BJ (cell line): Measurements from ENCODE around the gene ISOC2. TPM values are rescaled to one million over a fixed set of nuclear protein-coding genes. Genes with fewer than 3 reads are reported as not detected.
"Not testable (repeated sequence)": the region's sequence is repeated elsewhere in the genome, so short reads cannot be mapped to it uniquely, and the experiment has no call there.

Experiments used
- CTCF ChIA-PET: fragments of 350-600 bp; formaldehyde crosslinking; extraction: SDS; loops from one replicate; lab custom pipeline; 2021; ENCODE audit warnings: antibody characterized with exemption, inconsistent platforms; lab: Yijun Ruan, JAX
- POLR2A ChIA-PET: fragments of 300-600 bp; sonication (Branson Sonifier 250); formaldehyde crosslinking; extraction: SDS; loops from one replicate; lab custom pipeline; 2021; ENCODE audit warnings: antibody characterized with exemption; lab: Charles Lee
- DNase-seq: peaks from one replicate; pipeline ENCODE4 v3.0.0-alpha.2; 2011; ENCODE audit warnings: low read depth
- H3K27me3 ChIP-seq: 2 replicates; pipeline ENCODE4 v1.6.0; 2011; ENCODE audit warnings: low read length; ENCODE audit not compliant: control insufficient read depth, insufficient read depth
- H3K36me3 ChIP-seq: 2 replicates; pipeline ENCODE4 v1.5.1; 2011; ENCODE audit warnings: low read length; ENCODE audit not compliant: control insufficient read depth, insufficient read depth
- H3K4me3 ChIP-seq: 2 replicates; pipeline ENCODE4 v1.5.1; 2011; ENCODE audit warnings: low read depth, mild to moderate bottlenecking, control low read depth, low read length
- polyA plus RNA-seq: library from polyadenylated mRNA; depleted of rRNA; stranded (reverse); fragments of >200 nt; gene quantifications from 2 replicates; pipeline ENCODE4 v1.2.3, GENCODE V29; 2011
- TF ChIP-seq, protein P1 (sequence below): IDR thresholded peaks from 2 replicates; pipeline ENCODE4 v1.5.1; 2011; ENCODE audit warnings: low read depth, mild to moderate bottlenecking, control low read depth, inconsistent platforms, low read length, moderate library complexity; ENCODE audit not compliant: insufficient read depth

The ISOC2 gene
- polyA plus RNA-seq, 1 experiment, result 123 TPM

DNA sequence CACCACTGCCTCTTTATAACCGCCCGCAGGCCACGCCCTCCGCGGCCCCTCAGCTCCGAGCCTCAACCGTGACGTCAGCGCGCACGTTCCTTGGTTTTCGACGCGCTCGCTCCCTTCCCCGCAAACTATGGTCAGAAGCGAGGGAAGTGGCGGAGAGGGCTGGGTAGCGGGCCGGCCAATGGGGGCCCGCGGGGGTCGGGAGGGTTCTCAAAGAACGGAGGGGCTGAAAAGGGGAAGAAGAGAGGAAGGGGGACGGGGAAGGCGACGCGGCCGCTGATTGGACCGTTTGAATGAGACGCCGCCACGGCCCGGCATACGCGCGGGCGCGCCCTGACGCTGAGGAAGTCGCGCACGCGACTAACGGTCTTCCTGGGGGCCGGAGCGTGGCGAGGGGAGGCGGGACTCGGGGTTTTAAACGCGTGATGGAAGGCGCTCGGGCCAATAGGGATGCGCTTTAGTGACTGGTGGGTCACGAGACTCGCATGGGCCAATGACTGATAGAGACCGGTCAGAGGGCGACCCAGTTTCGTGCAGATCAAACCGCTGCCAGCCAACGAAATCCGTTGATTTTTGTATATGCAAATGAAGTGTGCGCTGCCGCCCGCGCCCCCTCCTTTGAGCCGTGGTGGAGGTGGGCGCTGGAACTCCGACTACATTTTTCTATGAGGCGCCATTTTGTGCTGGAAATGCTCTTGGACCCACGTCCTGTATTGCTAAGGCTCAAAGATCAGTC lies 53.5 kb downstream of the ISOC2 start:
- Histone ChIP-seq H3K4me3 (peak overlapping the region; percentile 92), H3K36me3 (peaks cover 4% of the 10 kb centered on the region), H3K27me3 (no peaks in the 10 kb centered on the region)
- DNase-seq, result peak; percentile 97
- ChIA-PET CTCF (interaction anchor here (0.6 to 2.4 kb wide), 3 partner anchors 10 to 96 kb away, joined by 3 to 13 read pairs (median 6); no protein-coding TSS in a partner anchor), POLR2A (interaction anchor here (0.5 to 1.4 kb wide), 6 partner anchors 9 to 979 kb away, joined by 3 to 5 read pairs (median 4); partner anchors contain the start of gene HSPBP1)
- TF ChIP-seq, protein P1, sequence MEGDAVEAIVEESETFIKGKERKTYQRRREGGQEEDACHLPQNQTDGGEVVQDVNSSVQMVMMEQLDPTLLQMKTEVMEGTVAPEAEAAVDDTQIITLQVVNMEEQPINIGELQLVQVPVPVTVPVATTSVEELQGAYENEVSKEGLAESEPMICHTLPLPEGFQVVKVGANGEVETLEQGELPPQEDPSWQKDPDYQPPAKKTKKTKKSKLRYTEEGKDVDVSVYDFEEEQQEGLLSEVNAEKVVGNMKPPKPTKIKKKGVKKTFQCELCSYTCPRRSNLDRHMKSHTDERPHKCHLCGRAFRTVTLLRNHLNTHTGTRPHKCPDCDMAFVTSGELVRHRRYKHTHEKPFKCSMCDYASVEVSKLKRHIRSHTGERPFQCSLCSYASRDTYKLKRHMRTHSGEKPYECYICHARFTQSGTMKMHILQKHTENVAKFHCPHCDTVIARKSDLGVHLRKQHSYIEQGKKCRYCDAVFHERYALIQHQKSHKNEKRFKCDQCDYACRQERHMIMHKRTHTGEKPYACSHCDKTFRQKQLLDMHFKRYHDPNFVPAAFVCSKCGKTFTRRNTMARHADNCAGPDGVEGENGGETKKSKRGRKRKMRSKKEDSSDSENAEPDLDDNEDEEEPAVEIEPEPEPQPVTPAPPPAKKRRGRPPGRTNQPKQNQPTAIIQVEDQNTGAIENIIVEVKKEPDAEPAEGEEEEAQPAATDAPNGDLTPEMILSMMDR, result no peak

DNA sequence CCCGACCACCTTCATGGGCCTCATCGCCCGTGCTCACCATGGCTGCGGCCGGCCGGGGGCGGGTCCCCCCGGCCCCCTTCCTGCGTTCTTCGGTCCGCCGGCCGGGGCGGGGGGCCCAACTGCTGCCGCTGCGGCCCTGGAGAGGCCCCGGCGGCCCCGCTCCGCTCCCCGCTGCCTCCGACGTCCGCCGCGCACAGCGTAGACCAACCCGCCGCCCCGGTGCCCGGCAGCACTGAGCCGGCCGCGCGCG lies 54.0 kb downstream of the ISOC2 start, which contains the start of gene UBE2S:
TSS of gene UBE2S (minus strand) at position 239 of the 250 bp plus-strand sequence. CDS start at position 40, 199 bp downstream.
- ChIA-PET CTCF (interaction anchor here (0.6 kb wide), 1 partner anchor 11 kb away, joined by 3 read pairs; no protein-coding TSS in a partner anchor), POLR2A (interaction anchor here (0.6 to 1.4 kb wide), 6 partner anchors 8 to 978 kb away, joined by 3 to 5 read pairs (median 3); partner anchors contain the start of genes HSPBP1 and TMEM238)
- H3K27me3 ChIP-seq, H3K36me3 ChIP-seq, DNase-seq: not testable (repeated sequence)
- H3K4me3 ChIP-seq, result peak within 1 kb of the TSS; percentile 92

DNA sequence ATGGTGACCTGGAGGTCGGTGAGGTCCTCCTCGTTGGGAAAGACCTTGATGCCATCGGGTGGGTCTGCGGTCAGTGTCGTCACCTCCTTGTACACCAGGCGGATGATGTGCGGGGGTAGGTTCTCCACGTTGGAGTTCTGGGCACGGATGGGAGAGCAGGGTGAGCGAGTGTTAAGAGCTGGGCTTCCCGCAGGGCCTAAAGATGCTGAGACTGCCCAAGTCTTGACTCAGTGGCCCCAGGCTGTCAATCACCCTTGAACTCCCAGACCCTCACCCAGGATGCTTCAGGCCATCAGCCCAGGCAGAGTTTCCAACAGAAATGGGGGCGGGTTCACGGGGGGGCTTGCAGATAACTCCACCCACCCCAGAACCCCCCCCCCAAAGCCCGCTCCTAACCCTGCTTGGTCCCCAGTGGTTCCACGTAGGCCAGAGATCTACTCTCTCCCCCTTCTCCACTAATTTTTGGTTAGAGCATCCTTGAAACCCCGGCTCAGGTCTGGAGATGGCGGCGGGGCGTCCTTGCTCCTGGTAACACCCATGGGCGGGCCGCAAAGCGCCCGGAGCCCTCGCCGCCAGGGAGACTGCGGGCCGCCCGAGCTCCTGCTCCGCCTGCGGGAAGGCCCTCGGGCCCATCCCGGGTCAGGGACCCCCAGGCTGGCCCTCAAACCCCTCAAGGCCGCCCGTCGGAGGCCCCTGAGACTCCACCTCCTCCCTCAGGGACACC lies 54.5 kb downstream of the ISOC2 start:
- no peak for DNase-seq
- ChIA-PET CTCF (interaction anchor here (0.6 kb wide), 1 partner anchor 11 kb away, joined by 3 read pairs; no protein-coding TSS in a partner anchor), POLR2A (interaction anchor here (0.6 to 1.4 kb wide), 5 partner anchors 23 to 978 kb away, joined by 3 to 6 read pairs (median 4); partner anchors contain the start of genes HSPBP1, KMT5C and TMEM238)
- Histone ChIP-seq H3K36me3 (peaks cover 10% of the 10 kb centered on the region), H3K4me3 (peak overlapping the region; percentile 92), H3K27me3 (no peaks in the 10 kb centered on the region)
- TF ChIP-seq, protein P1, result no peak

DNA sequence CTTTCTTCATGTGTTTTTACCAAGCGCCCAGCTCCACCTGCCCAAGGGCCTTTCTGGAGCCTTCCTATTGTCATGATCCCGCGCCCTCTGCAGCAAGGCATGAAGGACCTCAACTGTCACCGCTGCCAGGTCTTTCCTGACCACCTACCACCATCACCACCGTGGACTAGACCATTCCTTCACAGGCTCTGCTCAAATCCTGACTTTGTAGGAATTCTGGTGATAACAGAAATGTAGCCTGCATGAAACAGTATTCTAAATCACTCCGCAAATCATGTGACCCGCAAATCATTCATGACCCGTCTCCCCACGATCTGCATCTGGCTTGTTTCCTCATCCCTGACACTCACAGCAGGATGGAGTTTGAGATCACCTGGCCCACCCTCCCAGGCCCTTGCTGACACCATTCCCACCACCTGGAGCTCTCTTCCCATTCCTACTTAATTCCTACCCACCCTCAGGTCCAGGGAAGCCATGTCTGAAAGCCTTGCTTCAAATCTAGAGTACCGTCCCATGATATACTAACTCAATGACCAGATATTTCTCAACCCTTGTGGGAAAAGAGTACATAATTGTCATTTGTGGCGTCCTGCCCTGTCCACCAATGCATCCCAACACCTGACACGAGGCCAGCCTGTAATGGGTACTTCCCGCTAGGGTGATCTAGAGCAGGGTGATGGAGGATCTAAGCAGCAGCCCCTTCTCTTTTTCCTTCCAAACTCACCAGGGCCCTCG lies 55.2 kb downstream of the ISOC2 start:
- TF ChIP-seq, protein P1, result no peak
- DNase-seq, result no peak
- Histone ChIP-seq H3K27me3 (no peaks in the 10 kb centered on the region), H3K36me3 (peaks cover 14% of the 10 kb centered on the region), H3K4me3 (peak overlapping the region; percentile 92)
- POLR2A ChIA-PET, result interaction anchor here (1.0 kb wide), 1 partner anchor 67 kb away, joined by 6 read pairs; the partner anchor contains the start of gene KMT5C
- CTCF ChIA-PET, result interaction anchor here (1.4 kb wide), 1 partner anchor 22 kb away, joined by 3 read pairs; the partner anchor contains the start of gene TMEM238

DNA sequence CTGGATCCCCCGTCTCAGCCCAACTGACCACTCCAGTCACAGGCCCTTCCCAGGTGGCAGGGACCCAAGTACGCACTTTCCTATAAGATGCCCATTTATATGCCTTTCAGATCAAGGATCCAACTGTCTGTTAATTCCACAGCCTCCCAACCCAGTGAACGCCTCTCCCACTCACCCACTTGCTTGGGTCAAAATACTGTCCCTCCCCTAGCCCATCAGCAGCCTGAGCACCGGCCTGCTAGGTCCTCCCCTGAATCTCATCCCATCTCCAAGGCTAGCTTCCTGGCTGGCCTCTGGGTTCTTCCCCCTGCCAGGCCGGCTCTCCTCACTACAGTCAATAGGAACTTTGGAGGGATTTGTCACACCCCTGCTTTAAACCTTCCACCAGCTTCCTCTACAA lies 55.8 kb downstream of the ISOC2 start:
- peaks cover 17% of the 10 kb centered on the region for H3K36me3 ChIP-seq
- TF ChIP-seq, protein P1, result no peak
- H3K4me3 ChIP-seq, result no peak overlapping the region
- no peak for DNase-seq
- no peaks in the 10 kb centered on the region for H3K27me3 ChIP-seq
- ChIA-PET POLR2A (interaction anchor here (0.7 kb wide), 1 partner anchor 43 kb away, joined by 6 read pairs; the partner anchor contains the start of gene GARIN5B), CTCF (interaction anchor here (1.4 kb wide), 1 partner anchor 22 kb away, joined by 3 read pairs; the partner anchor contains the start of gene TMEM238)
